SIG-M5 treated with dmso at 0.1 percent for 504 hours (cell line): ENCODE measurements around the gene MFSD12.
"Not testable (repeated sequence)": the region's sequence is repeated elsewhere in the genome, so short reads cannot be mapped to it uniquely, and the experiment has no call there.

Source experiments
- DNase-seq: peaks from one replicate; lab custom pipeline; 2025; ENCODE audit not compliant: unreplicated experiment; lab: John Stamatoyannopoulos, UW

Gene MFSD12

GRCh38 chr19:3537438-3538240 lies 19.7 kb downstream of the MFSD12 start:
- no peak for DNase-seq

GRCh38 chr19:3537101-3537437 lies 20.3 kb downstream of the MFSD12 start:
- DNase-seq, result no peak

DNA sequence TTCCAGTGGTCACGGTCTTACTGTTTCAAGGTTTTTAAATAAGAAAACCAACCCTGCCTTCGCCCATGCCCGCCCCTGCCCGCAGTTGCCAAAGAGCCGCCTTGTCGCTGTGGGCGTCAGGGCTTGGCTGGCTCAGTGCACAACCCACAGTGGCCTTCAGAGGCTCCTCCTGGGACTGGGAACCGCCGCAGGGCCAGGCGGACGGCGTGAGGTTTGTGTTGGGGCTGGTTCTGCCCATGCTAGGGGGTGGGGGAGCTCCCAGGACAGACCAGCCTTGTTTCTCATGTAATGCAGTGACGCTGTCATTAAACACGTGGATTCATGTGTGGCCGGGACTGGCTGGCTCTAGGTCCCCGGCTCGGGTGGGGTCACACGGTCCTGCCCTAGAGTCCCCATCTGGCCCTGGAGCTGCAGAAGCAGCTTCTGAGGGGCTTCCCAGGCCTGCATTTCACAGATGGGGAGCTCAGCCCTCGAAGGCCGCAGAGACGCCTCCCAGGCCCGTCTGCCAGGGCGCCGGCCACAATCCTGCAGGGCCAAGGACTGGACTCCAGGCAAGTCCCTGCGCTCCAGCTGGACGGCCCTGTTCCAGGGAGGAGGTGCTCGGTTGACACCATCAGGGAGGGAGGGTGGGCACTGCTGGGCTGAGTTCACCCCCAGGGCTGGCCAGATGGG lies 20.8 kb downstream of the MFSD12 start:
- DNase-seq, result no peak

- DNase-seq, result no peak
Measured at GRCh38 chr19:3535981-3536380, 21.4 kb downstream of the MFSD12 start.

DNA sequence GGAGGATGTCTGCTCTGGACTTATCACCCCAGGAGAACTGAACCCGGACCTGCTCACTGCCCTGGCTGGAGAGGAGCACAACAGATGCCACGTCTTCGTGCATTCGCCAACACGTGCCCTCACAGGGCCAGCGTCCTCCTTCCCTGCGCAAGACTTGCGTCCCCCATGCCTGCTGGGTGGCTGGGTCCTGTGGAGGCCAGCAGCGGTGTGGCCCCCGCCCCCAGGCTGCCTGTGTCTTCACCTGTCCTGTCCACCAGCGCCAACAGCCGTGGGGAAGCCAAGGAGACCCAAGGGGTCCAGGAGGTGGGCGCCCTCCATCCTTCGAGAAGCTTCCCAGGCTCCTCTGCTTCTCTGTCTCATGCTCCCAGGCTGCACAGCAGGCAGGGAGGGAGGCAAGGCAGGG lies 21.8 kb downstream of the MFSD12 start:
- no peak for DNase-seq

DNA sequence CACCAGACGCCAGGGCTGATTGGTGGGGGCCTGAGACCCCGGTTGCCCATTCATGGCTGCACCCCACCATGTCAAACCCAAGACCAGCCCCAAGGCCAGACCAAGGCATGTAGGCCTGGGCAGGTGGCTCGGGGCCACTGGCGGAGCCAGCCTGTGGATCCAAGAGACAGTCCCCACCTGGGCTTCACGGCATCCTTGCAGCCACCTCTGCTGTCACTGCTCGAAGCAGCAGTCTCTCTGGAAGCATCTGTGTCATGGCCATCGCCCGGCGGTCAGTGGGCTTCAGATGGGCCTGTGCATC lies 22.2 kb downstream of the MFSD12 start:
- no peak for DNase-seq

- DNase-seq, result no peak
Measured at GRCh38 chr19:3534375-3535234, 22.8 kb downstream of the MFSD12 start.

- no peak for DNase-seq
Measured at GRCh38 chr19:3533563-3534216, 23.7 kb downstream of the MFSD12 start.

DNA sequence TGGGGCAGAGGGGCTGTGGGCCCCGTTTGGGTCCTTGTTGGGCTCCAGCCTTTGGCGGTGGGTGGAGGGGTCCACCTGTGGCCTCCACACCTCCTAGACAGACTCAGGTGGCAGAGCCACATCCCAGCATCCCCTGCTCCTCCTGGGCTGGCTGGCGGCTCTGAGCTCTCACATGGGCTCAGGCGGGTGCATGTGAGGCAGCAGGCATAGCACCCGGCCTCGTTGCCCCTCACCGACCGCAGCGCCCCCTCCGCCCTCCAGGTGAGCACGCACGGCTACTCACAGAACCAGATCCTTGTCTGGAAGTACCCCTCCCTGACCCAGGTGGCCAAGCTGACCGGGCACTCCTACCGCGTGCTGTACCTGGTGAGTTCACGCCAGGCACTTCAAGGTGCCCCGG lies 24.4 kb downstream of the MFSD12 start:
- no peak for DNase-seq

- no peak for DNase-seq
Measured at GRCh38 chr19:3532154-3532786, 25.1 kb downstream of the MFSD12 start.

DNA sequence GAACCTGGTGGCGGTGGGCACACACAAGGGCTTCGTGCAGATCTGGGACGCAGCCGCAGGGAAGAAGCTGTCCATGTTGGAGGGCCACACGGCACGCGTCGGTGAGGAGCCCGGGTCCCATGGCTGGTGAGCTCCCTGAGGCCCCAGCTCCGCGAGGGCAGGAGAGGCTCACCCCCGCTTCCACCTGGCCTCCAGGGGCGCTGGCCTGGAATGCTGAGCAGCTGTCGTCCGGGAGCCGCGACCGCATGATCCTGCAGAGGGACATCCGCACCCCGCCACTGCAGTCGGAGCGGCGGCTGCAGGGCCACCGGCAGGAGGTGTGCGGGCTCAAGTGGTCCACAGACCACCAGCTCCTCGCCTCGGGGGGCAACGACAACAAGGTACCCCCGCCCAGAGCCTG lies 25.7 kb downstream of the MFSD12 start:
- no peak for DNase-seq

DNA sequence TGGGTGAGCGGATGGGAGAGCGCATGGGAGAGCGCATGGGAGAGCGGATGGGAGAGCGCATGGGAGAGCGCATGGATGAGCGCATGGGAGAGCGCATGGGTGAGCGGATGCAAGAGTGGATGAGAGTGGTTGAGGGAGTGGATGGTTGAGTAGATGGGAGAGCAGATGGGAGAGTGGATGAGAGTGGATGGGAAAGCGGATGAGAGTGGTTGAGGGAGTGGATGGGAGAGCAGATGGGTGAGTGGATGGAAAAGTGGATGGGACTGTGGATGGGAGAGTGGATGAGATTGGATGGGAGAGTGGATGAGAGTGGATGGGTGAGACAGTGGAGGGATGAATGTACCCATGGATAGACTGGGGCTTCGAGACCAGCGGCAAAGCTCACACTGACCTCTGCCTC lies 27.0 kb downstream of the MFSD12 start:
- no peak for DNase-seq

- DNase-seq, result not testable (repeated sequence)
Measured at GRCh38 chr19:3529299-3529698, 28.1 kb downstream of the MFSD12 start.

DNA sequence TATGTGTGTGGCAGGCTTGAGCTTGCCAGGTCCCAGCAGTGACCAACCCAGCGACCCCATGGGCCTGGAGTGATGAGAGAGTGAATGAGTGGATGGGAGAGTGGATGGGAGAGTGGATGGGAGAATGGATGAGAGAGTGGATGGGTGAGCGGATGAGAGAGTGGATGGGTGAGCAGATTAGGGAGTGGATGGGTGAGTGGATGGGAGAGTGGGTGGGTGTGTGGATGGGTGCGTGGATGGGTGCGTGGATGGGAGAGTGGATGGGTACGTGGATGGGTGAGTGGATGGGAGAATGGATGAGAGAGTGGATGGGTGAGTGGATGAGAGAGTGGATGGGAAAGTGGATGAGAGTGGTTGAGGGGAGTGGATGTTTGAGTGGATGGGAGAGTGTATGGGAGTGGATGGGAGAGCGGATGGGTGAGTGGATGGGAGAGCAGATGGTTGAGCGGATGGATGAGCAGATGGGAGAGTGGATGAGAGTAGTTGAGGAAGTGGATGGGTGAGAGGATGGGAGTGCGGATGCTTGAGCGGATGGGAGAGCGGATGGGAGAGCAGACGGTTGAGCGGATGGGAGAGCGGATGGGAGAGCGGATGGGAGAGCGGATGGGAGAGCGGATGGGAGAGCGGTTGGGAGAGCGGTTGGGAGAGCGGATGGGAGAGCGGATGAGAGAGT lies 28.7 kb downstream of the MFSD12 start:
- no peak for DNase-seq

- DNase-seq, result no peak
Measured at GRCh38 chr19:3528080-3528479, 29.3 kb downstream of the MFSD12 start.

GRCh38 chr19:3527238-3527910 lies 30.0 kb downstream of the MFSD12 start:
- no peak for DNase-seq

GRCh38 chr19:3526507-3527237 lies 30.7 kb downstream of the MFSD12 start:
- no peak for DNase-seq

GRCh38 chr19:3524904-3525451 lies 32.4 kb downstream of the MFSD12 start:
- DNase-seq, result no peak
